SW 1271 (cell line): ENCODE data around the gene PLOD1.
"Not testable (repeated sequence)": the region's sequence is repeated elsewhere in the genome, so short reads cannot be mapped to it uniquely, and the experiment has no call there.

Source experiments
- DNase-seq, 2 experiments: peaks; one replicate each; lab custom pipeline; 2025; lab: John Stamatoyannopoulos, UW

The PLOD1 gene

GRCh38 chr1:12005488-12006166 lies 71.1 kb downstream of the PLOD1 start:
- no peak for DNase-seq

- no peak for DNase-seq
Observed at GRCh38 chr1:12006167-12006921, 71.8 kb downstream of the PLOD1 start.

- no peak for DNase-seq
Observed at GRCh38 chr1:12007204-12007603, 72.7 kb downstream of the PLOD1 start.

- not testable (repeated sequence) for DNase-seq
Observed at GRCh38 chr1:12008355-12008754, 73.8 kb downstream of the PLOD1 start.

GRCh38 chr1:12009318-12009947 lies 74.9 kb downstream of the PLOD1 start:
- DNase-seq = no peak

- DNase-seq = no peak
Observed at GRCh38 chr1:12010746-12011570, 76.4 kb downstream of the PLOD1 start.

- DNase-seq = no peak
Observed at GRCh38 chr1:12011998-12012397, 77.5 kb downstream of the PLOD1 start.

- no peak for DNase-seq
Observed at GRCh38 chr1:12012560-12013316, 78.2 kb downstream of the PLOD1 start.

GRCh38 chr1:12014141-12014991 lies 79.8 kb downstream of the PLOD1 start:
- DNase-seq = no peak

GRCh38 chr1:12015001-12015491 lies 80.5 kb downstream of the PLOD1 start:
- no peak for DNase-seq

GRCh38 chr1:12015499-12015898 lies 81.0 kb downstream of the PLOD1 start:
- no peak for DNase-seq

GRCh38 chr1:12016182-12016581 lies 81.7 kb downstream of the PLOD1 start:
- no peak for DNase-seq

GRCh38 chr1:12019858-12020509 lies 85.5 kb downstream of the PLOD1 start:
- no peak for DNase-seq

GRCh38 chr1:12021616-12022015 lies 87.1 kb downstream of the PLOD1 start:
- DNase-seq = no peak

GRCh38 chr1:12022036-12022435 lies 87.5 kb downstream of the PLOD1 start:
- DNase-seq = no peak
